ENCODE measurements around the gene LRRC4C. TPM values are rescaled to one million over a fixed set of nuclear protein-coding genes. Genes with fewer than 3 reads are reported as not detected.

LRRC4C gene
- total RNA-seq, 1 donor from 2014 or later = 0.41 TPM

GRCh38 chr11:40314327-40314726, 1145.1 kb downstream of the LRRC4C start:
- Histone ChIP-seq H3K9me3 (replicated peaks) (no peaks in the 10 kb centered on the region), H3K4me3 (no peak overlapping the region), H3K27ac (replicated peaks) (no peak overlapping the region), H3K27me3 (ENCODE audit: low read depth) (no peaks in the 10 kb centered on the region), H3K36me3 (no peaks in the 10 kb centered on the region), H3K4me1 (no peaks in the 10 kb centered on the region)
- no peak for DNase-seq
- intact Hi-C loops (cut with micrococcal nuclease) = no loop called here
- no peak for TF ChIP-seq CTCF (IDR thresholded peaks at IDR 0.05; ENCODE audit: borderline replicate concordance)

GRCh38 chr11:40306938-40307548, 1152.4 kb downstream of the LRRC4C start:
- H3K9me3 ChIP-seq (replicated peaks) = no peaks in the 10 kb centered on the region
- intact Hi-C loops (cut with micrococcal nuclease) = no loop called here
- peak; percentile 34 for TF ChIP-seq CTCF (IDR thresholded peaks at IDR 0.05; ENCODE audit: borderline replicate concordance)
- no peak overlapping the region for H3K4me3 ChIP-seq
- no peaks in the 10 kb centered on the region for H3K36me3 ChIP-seq
- DNase-seq = no peak
- H3K27me3 ChIP-seq (ENCODE audit: low read depth) = no peaks in the 10 kb centered on the region
- no peak overlapping the region for H3K27ac ChIP-seq (replicated peaks)
- no peaks in the 10 kb centered on the region for H3K4me1 ChIP-seq

- no peak for DNase-seq
- Histone ChIP-seq H3K4me1 (no peaks in the 10 kb centered on the region), H3K4me3 (no peak overlapping the region), H3K27me3 (ENCODE audit: low read depth) (no peaks in the 10 kb centered on the region), H3K36me3 (no peaks in the 10 kb centered on the region), H3K27ac (replicated peaks) (no peak overlapping the region), H3K9me3 (replicated peaks) (no peaks in the 10 kb centered on the region)
- no peak for TF ChIP-seq CTCF (IDR thresholded peaks at IDR 0.05; ENCODE audit: borderline replicate concordance)
- intact Hi-C loops (cut with micrococcal nuclease) = no loop called here
These were observed 1156.8 kb downstream of the LRRC4C start for GRCh38 chr11:40302669-40303068.

DNA sequence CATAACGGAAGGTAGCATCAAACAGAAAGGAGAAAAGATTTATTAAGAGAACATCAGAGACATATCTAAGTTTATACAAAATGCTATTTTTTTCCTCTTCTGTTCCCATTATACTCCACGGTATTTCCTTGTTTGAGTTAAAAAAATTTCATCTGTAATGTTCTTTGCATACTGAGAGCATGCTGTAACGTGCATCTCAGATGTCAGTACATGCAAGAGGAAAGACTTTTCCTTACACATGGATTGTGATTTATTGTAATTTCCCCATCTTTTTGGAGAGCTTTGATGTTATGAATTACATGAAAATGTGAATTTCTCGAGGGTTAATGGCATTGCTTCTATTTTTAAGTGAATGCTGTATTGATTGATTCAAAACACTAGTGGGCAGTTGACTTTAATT, 1164.0 kb downstream of the LRRC4C start:
- no peaks in the 10 kb centered on the region for H3K36me3 ChIP-seq
- no peak for TF ChIP-seq CTCF (IDR thresholded peaks at IDR 0.05; ENCODE audit: borderline replicate concordance)
- intact Hi-C loops (cut with micrococcal nuclease) = no loop called here

DNA sequence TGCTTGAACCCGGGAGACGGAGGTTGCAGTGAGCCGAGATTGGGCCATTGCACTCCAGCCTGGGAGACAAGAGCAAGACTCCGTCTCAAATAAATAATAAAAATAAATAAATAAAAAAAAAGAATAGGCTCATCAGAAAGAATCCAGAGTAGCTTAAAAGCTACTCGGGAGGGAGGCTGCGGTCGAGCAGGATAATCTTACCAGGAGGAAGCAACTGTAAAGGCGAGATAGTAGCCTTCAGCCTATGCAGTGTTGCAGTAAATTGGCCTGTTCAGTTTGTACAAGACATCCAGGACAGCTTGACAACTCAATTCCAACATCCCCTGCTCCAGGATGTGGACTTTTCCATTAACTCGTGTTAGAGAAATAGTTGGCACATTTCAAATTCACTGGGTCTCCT, 1164.7 kb downstream of the LRRC4C start:
- H3K27ac ChIP-seq (replicated peaks) = no peak overlapping the region
- no peak for TF ChIP-seq CTCF (IDR thresholded peaks at IDR 0.05; ENCODE audit: borderline replicate concordance)
- intact Hi-C loops (cut with micrococcal nuclease) = no loop called here
- no peaks in the 10 kb centered on the region for H3K9me3 ChIP-seq (replicated peaks)
- peaks cover 62% of the 10 kb centered on the region for H3K27me3 ChIP-seq (ENCODE audit: low read depth)
- no peaks in the 10 kb centered on the region for H3K36me3 ChIP-seq
- H3K4me3 ChIP-seq = no peak overlapping the region
- H3K4me1 ChIP-seq = peaks cover 10% of the 10 kb centered on the region
- DNase-seq = no peak

More for the DNA sequence above, 1164.0 kb downstream of the LRRC4C start:
- H3K9me3 ChIP-seq (replicated peaks) = no peaks in the 10 kb centered on the region
- no peak overlapping the region for H3K4me3 ChIP-seq
- peaks cover 62% of the 10 kb centered on the region for H3K27me3 ChIP-seq (ENCODE audit: low read depth)
- DNase-seq = no peak
- H3K27ac ChIP-seq (replicated peaks) = no peak overlapping the region
- H3K4me1 ChIP-seq = peaks cover 10% of the 10 kb centered on the region

All from left ventricle myocardium inferior (tissue), 1 donor.